HG02642 (cell line): ENCODE measurements around the gene SULT1C4.
"Not testable (repeated sequence)": the region's sequence is repeated elsewhere in the genome, so short reads cannot be mapped to it uniquely, and the experiment has no call there.

Source experiments
- ATAC-seq: cut with Tn5 transposase; IDR thresholded peaks from one replicate; pipeline ENCODE4 v1.9.1; 2021; ENCODE audit warnings: mild to moderate bottlenecking; ENCODE audit not compliant: unreplicated experiment, poor library complexity

The SULT1C4 gene

DNA sequence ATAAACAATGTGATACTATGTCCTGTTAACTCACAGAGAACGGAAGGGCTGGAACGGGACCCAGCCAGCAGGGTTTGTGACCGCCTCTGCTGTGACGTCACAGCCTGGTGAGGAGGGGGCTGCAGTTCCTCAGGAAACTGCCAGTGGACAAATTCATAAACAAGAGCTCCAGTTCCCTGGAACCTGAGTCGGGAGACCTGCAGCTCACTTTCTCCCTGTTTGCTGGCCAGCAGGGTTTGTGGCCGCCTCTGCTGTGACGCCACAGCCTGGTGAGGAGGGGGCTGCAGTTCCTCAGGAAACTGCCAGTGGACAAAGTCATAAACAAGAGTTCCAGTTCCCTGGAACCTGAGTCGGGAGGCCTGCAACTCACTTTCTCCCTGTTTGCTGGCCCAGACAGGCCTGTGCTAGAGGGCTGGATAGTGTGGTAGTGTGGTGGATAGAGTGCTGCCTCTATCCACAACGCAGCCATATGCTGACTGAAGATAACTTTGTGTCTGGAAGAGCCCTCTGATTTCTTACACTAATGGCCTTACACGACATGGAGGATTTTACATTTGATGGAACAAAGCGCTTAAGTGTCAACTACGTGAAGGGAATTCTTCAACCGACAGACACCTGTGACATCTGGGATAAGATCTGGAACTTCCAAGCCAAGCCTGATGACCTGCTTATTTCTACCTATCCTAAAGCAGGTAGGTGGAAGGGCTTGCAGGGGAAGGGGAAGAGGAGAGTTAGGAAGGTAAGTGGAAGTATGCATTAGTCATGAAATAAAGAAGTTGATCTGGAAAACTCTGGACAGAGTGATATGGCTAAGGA lies at the start of gene SULT1C4:
SULT1C4 (plus strand) TSS at position 140 of the 816 bp plus-strand sequence; CDS start at position 524, 384 bp downstream.
- no peak for ATAC-seq

DNA sequence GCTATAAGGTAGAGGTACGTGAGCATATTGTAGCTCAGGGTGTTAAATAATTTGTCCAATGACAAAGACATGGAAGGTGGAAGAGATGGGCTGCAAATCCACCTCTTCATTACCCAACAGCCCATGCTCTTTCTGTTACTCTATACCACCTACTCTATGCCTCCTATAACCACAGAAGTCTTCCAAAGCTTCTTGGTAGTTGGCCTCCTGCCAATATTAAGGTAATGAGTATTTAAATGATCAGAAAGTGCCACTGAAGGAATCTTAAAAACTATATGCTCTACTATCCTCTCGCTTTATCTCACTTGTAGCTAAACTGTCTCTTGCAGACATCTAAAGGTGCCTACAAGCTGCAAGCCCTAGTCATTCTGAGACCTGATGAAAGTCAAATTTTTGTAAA lies 48.0 kb upstream of the SULT1C4 start:
- no peak for ATAC-seq

DNA sequence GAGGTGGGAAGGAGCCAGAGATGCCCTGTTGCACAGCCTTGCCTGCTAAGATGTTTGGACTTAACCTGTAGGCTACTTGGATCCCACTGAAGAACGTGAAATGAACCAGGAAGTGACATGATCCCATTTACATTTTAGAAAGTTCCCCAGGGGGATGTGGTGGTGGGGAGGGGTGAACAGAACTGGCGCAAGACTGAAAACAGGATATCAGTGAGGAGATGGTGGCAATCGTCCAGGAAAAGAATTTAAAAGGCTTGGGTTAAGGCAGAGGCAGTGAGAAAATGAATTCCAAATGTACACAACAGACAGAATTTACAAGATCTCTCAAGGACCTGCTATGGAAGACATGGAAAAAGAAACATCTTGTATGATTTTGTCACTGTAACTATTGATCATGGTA lies 46.8 kb upstream of the SULT1C4 start:
- ATAC-seq, result no peak

DNA sequence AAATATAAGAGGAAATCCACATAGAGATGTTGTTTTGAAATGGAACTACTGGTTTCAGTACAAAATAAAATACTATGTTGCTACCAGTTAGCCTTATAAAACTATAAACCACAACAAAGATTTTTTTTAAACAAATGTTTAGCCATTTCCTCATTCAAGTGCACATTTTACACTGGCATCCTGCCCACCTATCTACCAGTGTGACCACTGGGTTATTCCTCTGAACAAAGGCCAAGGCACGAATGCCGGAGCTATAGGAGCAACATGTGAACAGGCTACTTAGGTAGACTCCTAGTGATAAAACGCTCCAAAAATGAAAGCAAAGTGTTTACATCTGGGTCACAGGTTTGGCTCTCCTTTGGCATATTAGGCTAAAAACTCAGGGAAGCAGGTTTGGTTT lies 31.8 kb upstream of the SULT1C4 start:
- ATAC-seq, result no peak

DNA sequence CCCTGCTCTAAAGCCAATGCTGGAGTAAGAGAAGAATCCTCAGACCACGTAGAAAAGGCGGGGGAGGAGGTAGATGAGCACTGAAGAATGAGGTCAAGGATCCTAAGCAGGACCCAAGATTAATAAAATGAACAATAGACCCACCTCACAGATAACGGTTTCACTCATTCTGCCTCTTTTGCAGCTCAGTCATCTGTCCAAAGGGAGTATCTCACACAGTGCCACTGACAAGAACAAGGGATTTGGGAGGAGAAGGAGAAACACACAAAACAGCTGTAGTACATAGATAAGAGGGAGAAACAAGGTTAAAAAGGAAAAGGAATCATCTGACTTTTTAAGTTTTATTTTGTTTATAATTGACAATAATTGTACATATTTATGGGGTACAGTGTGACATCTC lies 30.9 kb upstream of the SULT1C4 start:
- ATAC-seq, result no peak

DNA sequence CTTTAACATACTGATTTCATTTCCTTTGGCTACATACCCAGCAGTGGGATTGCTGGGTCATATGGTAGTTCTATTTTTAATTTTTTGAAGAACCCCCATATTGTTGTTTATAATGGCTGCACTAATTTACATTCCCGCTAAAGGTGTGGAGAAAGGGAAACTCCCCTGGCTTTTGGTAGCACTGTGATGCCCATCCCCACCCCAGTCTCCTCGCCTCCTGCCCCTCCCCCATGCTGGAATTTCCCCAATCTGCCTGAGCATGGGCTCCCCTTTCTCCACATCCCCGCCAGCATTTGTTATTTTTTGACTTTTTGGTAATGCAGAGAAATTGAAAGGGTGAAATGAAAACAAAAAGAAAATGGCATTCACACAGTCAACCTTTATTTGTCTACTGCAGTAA lies 30.0 kb upstream of the SULT1C4 start:
- ATAC-seq, result no peak

DNA sequence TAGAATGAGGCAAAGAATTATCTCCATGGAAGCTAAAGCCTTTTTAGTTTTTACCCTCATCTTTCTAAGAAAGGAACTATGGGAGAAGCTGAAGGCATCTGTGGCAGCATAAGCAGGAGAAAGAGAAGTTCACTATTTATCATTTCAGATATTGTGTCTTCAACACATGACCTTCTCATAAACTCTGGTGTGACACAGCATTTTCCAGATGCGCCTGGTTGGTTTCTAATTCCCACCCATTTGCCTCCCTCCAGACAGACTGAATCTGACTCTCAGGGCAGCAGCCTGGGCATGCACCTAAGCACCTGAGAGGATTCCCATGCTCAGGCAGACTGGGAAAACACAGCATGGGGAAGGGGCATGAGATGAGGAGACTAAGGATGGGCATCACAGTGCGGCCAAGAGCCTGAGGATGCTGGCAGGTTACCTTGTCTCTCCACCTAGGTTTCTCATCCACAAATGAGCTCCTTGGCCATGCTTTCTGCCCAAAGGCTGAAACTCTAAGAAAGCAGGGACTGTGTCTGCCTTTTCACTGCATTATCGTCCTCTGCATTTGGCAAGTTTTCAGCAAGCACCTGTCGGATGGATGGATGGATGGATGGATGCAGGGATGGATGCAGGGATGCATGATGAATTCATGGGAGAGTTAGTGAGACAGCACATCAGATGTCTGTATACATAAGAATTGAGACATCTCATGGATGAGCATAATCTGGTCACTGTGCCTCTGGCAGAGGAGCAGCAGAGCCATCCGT lies 28.8 kb upstream of the SULT1C4 start:
- ATAC-seq, result no peak

DNA sequence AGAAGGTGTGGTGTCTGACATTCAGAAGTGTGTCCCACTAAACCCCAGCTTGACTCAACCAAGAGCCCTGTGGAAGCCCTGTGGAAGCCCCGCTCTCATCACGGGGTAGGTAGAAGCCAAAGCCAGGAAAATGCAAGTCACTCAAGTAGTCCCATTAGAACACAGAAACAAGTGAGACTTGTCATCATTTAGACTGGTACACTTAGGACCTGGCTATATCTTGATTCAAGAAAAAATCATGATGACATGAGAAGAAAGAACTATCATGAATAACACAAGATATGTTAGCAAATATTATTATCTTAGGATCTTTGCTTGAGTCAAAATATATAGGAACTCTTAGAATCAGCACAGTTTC lies 28.2 kb upstream of the SULT1C4 start:
- no peak for ATAC-seq

DNA sequence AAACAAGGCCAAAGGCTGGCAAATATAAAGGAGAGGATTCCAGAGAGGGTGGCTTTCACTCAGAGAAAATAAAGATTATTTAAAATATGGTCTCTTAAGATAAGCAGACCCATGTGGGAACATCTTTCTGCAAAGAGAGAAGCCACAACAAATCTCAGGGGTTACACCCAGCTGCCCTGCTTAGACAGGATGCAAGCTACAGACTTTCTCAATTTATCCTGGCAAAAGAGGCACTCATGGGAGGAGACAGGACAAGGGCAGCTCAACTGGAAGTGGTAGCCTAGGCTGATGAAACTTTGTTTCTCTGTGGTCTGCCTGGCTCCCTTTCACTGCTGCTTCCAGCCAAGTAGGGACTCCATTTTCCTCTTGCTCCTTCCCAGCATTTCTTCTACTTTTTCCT lies 25.9 kb upstream of the SULT1C4 start:
- ATAC-seq, result no peak

DNA sequence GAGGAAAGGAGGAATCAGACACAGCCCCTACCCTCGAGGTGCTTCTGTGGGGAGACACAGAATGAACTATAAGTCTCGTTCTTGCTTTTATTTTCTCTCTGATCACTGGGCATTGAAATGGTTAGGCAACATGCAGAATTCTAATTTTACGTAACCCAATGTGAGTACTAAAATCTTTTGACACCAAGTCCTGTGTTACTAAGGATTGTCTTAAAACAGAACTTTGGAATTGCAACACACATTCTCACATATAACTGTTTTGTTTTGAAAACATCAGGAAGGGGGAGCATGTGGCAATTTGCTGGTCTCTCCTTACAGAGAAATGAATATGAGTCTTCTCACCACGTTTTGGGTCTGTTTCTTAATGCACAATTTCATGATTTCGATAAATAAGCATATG lies 23.6 kb upstream of the SULT1C4 start:
- no peak for ATAC-seq

DNA sequence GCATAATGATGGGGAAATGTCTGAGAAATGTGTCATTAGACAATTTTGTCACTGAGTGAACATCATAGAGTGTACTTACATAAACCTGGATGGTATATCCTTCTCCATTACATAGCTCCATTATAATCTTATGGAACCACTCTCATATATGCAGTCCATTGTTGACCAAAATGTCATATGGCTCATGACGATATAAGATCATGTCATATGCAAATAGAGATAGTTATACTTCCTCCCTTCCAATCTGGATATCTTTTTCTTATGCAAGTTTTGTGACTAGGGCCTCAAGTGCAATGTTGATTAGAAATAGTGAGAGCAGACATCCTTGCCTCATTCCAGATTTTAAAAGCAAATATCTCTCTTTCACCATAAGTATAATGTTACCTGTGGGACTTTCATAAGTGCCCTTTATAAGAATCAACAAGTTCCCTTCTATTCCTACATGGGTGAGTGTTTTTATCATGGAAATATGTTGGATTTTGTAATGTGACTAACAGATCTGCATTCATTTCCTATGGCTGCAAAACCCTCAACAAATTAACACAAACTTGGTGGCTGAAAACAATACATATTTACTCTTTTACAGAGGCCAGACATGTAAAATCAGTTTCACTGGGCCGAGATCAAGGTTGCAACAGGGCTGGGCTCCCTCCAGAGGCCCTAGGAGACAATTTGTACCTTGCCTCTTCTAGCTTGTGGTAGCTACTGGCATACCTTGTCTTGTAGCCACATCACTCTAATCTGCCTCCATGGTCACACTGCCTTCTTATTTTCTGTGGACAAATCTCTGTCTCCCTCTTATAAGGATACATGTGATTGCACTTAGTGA lies 21.6 kb upstream of the SULT1C4 start:
- ATAC-seq, result no peak

DNA sequence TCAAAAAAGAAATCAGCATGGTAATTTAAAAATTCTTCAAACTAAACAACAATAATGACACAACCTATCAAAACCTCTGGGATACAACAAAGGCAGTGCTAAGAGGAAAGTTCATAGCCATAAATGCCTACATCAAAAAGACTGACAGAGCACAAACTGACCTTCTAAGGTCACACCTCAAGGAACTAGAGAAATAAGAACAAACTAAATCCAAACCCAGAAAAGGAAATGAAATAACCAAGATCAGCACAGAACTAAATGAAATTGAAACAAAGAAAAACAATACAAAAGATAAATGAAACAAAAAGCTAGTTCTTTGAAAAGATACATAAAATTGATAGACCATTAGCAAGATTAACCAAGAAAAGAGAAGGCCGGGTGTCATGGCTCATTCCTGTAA lies 18.4 kb upstream of the SULT1C4 start:
- ATAC-seq, result not testable (repeated sequence)

DNA sequence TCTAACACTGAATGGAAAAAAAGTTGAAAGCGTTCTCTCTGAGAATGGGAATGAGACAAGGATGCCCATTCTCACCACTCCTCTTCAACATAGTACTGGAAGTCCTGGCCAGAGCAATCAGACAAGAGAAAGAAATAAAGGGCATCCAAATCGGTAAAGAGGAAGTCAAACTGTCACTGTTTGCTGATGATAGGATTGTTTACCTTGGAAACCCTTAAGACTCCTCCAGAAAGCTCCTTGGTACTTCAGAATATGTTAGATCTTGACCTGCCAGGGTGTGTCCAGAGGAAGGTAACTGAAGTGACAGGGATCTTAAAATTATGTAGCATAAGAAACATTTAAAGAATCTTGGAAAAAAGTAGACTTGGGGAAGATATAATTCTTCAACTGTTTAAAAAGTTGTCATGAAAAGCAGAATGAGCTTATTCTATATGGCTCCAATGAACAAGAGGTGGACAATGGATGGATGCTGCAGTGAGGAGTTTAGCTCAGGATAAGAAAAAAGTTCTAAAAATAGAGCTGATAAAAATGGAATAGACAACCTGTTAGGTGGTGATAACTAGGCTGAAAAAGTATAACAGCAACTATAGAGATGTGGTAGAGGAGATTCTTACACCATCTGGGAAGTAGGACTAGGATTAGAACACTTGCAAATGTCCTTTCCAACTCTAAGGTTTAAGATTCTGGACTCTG lies 16.8 kb upstream of the SULT1C4 start:
- no peak for ATAC-seq

DNA sequence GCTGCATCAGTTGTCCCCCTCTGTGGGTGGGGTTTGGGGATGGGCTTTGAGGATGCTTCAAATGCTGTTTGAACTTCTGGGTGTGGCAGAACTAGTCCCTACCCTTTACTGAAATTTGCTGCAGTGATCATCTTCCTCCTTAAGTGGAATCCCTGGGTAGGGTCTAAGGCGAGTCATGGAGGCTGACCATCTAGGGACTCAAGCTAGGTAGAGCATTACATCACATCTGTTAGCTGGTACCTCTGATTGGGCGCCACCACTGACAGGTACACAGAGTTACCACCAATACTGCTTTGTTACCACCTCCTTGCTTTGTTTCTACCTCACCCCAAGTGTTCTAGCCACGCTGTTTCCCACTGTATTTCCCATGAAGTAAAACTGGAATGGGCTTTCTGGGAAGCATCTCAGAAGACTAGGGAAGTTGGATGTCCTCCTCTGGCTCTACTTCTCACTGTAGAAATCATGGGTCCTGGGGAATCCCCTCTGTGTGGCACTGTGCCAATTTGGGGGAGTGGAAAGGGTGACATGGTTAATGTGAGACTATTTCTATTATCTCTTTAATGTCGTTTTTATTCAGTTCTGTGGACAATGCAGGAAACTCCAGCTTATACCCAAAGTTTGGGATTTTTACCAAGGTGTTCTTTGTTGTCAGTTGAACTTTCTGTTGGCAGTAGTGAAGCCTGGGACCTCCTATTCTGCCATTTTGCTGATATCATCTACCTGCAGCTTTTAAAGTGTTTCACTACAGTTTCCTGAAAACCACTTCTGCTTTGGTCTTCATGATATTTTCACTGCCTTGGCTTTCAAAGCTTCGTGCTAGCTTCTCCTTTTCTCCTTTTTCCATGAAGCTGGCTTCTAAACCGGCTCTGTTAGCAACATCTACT lies 14.5 kb upstream of the SULT1C4 start:
- no peak for ATAC-seq

DNA sequence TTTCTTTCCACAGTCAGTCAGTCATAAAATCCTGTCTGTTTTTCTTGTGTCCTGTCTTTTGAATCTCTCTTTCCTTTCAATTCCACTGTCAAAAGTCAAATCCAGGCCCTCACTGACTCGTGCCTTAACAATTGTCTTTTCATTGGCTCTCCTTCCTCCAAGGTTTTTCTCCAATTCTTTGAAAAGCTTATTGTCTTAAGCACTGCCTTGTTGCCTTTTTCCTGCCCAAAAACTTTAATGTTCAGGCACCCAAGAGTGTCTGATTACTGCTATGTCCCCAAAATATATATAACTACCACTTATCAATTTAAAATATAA lies 13.9 kb upstream of the SULT1C4 start:
- no peak for ATAC-seq

DNA sequence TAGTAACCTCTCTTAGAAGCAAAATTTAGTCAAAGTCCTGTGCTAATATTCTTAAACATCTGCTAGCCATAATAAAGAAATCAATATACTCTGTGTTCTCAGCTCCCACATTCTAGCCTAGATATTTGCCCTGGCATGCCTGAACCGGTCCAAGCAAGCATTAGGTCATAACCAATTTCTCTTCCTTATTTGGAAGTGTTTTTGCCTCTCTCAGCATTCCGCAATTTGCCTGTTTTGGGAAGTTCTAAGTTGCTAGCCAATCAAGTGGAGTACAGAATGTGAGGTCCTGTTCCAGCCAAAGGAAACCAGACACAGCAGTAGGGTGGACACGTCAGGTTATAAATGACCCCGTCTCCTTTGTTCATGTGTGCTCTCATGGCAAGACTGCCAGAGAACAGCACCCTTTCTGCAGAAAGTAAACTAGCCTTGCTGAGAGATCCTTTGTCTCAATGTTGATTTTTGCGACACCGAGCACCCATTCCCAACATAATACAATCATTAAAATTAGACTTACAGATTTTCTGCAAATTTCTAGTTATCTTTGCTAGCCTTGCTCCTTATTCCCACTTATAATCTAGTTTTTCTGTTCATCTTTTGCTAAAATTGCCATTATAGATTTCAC lies 13.0 kb upstream of the SULT1C4 start:
- ATAC-seq, result no peak

DNA sequence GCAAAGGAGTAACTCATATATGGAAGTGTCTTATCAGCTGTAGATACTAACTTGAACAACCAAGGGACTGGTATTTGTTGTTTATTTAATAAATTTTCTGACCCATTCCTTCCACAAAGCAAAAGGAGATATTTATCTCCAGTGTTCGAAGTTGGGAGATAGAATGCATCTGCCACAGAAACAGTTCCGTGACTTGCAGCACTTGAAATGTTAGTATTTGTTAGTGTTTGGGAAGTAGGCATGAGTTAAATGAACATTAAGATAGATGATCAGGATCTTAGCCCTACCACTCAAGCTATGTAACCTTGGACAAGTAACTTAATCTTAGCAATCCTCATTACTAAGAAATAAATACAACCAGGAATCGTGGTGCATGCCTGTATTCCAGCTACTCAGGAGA lies 12.1 kb upstream of the SULT1C4 start:
- ATAC-seq, result no peak

DNA sequence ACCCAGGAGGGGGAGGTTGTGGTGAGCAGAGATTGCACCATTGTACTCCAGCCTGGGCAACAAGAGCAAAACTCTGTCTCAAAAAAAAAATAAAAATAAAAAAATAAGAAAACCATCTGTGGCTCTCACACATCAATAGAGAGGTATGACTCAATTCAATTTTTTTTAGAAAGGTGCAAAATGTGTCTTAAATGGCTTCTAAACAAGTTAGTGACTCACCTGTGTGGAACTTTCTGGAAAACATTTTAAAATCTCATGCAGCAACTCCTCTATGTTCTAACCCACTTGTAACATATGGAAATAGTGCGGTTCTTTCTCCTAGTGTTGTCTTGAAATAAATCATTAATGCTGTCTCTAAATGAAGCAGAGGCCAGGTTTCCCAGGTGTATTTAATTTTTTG lies 10.7 kb upstream of the SULT1C4 start:
- no peak for ATAC-seq

DNA sequence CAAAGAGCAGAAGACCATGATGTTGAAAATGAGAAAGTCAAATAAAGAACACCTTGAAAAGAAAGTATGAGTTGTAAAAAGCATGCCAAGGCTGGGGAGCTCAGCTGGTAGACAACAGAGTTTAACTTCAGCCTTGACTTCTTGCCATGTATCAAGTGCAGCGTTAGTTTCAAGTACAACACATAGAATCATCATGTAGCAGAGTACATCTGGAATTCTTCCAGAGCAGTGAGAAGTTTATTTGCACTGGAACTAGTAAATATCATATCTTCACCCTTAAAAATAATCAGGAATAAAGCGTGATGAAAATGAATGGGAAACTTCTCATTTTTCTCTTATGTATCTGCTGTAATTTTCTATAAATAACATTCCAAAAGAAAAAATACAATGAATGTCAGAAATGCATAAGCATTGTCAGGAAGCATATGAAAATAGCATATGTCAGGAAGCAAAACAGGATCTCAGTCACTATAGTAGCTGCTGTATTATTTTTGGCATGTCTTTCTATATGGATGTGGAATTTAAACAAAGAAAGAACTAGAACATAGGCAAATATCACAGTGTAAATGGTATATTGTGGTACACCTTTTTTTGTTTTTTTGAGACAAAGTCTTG lies 10.1 kb upstream of the SULT1C4 start:
- ATAC-seq, result no peak
